Islet precursor cell (in vitro differentiated cells): ENCODE data around the gene MRPS22.

Source experiments
- DNase-seq: peaks from one replicate; pipeline ENCODE4 v3.0.0-alpha.2; 2018

MRPS22 gene

GRCh38 chr3:139343895-139344856, at the start of gene MRPS22:
Gene MRPS22 (plus strand): TSS chr3:139344020. CDS start chr3:139344027, 7 bp downstream.
- peak; percentile 93 for DNase-seq

- DNase-seq, result no peak
These were observed 48.8 kb upstream of the MRPS22 start for GRCh38 chr3:139295040-139295439.

- no peak for DNase-seq
These were observed 47.6 kb upstream of the MRPS22 start for GRCh38 chr3:139296141-139296718.

GRCh38 chr3:139297588-139298311, 46.1 kb upstream of the MRPS22 start:
- DNase-seq, result no peak

- peak; percentile 93 for DNase-seq
These were observed 44.3 kb upstream of the MRPS22 start for GRCh38 chr3:139299261-139300132.

- DNase-seq, result no peak
These were observed 43.4 kb upstream of the MRPS22 start for GRCh38 chr3:139300416-139300815.

GRCh38 chr3:139301183-139301582, 42.6 kb upstream of the MRPS22 start:
- no peak for DNase-seq

- no peak for DNase-seq
These were observed 42.2 kb upstream of the MRPS22 start for GRCh38 chr3:139301654-139302053.

GRCh38 chr3:139302084-139302800, 41.6 kb upstream of the MRPS22 start:
- DNase-seq, result peak; percentile 98

GRCh38 chr3:139302801-139303113, 41.1 kb upstream of the MRPS22 start:
- DNase-seq, result peak; percentile 69

- no peak for DNase-seq
These were observed 40.6 kb upstream of the MRPS22 start for GRCh38 chr3:139303216-139303615.

- no peak for DNase-seq
These were observed 39.4 kb upstream of the MRPS22 start for GRCh38 chr3:139304383-139304782.

GRCh38 chr3:139306078-139306477, 37.7 kb upstream of the MRPS22 start:
- DNase-seq, result no peak

- no peak for DNase-seq
These were observed 36.7 kb upstream of the MRPS22 start for GRCh38 chr3:139307072-139307491.

GRCh38 chr3:139307601-139308555, 35.9 kb upstream of the MRPS22 start:
- no peak for DNase-seq

- no peak for DNase-seq
These were observed 35.3 kb upstream of the MRPS22 start for GRCh38 chr3:139308560-139308959.

- no peak for DNase-seq
These were observed 34.7 kb upstream of the MRPS22 start for GRCh38 chr3:139309061-139309591.

- DNase-seq, result peak; percentile 87
These were observed 33.9 kb upstream of the MRPS22 start for GRCh38 chr3:139309880-139310279.

GRCh38 chr3:139310474-139310933, 33.3 kb upstream of the MRPS22 start:
- peak; percentile 83 for DNase-seq

GRCh38 chr3:139311557-139311956, 32.3 kb upstream of the MRPS22 start:
- no peak for DNase-seq
